Nephron (organoid): ENCODE measurements around the gene OTOP1.
A peak's percentile ranks its signal among the peaks of the same experiment; 100 is the strongest.
"Not testable (repeated sequence)": the region's sequence is repeated elsewhere in the genome, so short reads cannot be mapped to it uniquely, and the experiment has no call there.

Source experiments
- H3K27ac Mint-ChIP-seq, 3 experiments: 2 replicates each; pipeline ENCODE4 v1.8.0; 2020; ENCODE audit warnings: mixed read lengths in 3 of 3, mild to moderate bottlenecking in 2 of 3, moderate library complexity in 1 of 3
- H3K27me3 Mint-ChIP-seq: 2 replicates; pipeline ENCODE4 v1.8.0; 2021; ENCODE audit warnings: low read depth, mild to moderate bottlenecking, moderate library complexity, mixed read lengths
- H3K36me3 Mint-ChIP-seq: 2 replicates; pipeline ENCODE4 v1.8.0; 2020; ENCODE audit warnings: low read depth, mixed read lengths
- H3K4me1 Mint-ChIP-seq: 2 replicates; pipeline ENCODE4 v1.8.0; 2020; ENCODE audit warnings: mixed read lengths
- H3K4me3 Mint-ChIP-seq, 3 experiments: 2 replicates each; pipeline ENCODE4 v1.8.0; 2020; ENCODE audit warnings: mild to moderate bottlenecking in 3 of 3, mixed read lengths in 3 of 3, moderate library complexity in 2 of 3
- H3K9me3 Mint-ChIP-seq: 2 replicates; pipeline ENCODE4 v1.8.0; 2020; ENCODE audit warnings: mixed read lengths
- CTCF ChIP-seq, 3 experiments: fragments of 200-600 bp; sonication (generic); IDR thresholded peaks; one replicate each; pipeline ENCODE4 v1.5.0; 2021; ENCODE audit warnings: antibody characterized with exemption in 3 of 3; ENCODE audit not compliant: unreplicated experiment in 3 of 3

The OTOP1 gene

DNA sequence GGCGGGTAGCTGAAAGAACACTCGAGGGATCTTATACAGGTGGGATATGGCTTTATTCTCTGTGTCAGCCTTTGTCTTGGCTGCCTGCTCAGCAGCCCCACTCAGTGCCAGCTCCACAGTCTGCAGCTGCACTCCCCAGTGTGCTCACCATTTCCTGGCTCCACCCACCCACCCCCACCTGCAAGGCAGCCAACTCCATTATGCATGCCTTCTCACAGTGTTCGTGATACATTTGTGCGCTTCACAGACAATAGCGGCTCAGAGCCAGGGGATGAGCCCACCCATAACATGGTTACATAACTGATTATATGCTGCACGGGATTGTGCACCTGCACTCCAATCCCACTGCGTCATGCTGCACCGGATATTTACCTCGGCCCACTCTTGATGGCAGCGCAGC lies 30.1 kb upstream of the OTOP1 start:
- Mint-ChIP-seq H3K27me3 (peaks cover 19% of the 10 kb centered on the region), H3K36me3 (no peaks in the 10 kb centered on the region), H3K4me1 (peaks cover 9% of the 10 kb centered on the region), H3K9me3 (no peaks in the 10 kb centered on the region), H3K27ac (no peak overlapping the region), H3K4me3 (no peak overlapping the region)
- TF ChIP-seq CTCF (IDR thresholded peaks at IDR 0.05; ENCODE audit: unreplicated experiment in 3 of 3), result no peak

DNA sequence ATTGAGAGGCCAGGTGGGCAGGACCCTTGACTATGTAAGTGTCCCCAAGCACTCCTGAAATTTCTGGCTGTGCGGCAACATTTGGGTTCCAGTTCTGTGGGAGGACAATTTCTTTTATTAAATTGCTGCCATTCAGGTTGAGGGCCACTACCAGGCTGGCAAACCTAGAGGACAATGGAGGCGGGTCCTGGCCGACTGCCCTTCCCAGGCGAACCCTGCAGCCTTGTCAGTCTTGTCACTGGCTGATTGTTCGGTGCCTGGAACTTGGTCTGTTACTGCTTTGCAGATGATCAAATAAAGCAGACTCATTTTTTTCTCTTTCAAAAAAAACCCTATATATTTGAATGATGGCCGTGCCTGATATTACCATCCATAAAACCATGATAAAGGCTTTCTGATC lies 27.9 kb upstream of the OTOP1 start:
- Mint-ChIP-seq H3K4me1 (peaks cover 24% of the 10 kb centered on the region), H3K27me3 (peaks cover 19% of the 10 kb centered on the region), H3K27ac (no peak overlapping the region), H3K36me3 (no peaks in the 10 kb centered on the region), H3K4me3 (no peak overlapping the region), H3K9me3 (no peaks in the 10 kb centered on the region)
- TF ChIP-seq CTCF (IDR thresholded peaks at IDR 0.05; ENCODE audit: unreplicated experiment in 3 of 3), result no peak

- Mint-ChIP-seq H3K9me3 (no peaks in the 10 kb centered on the region), H3K4me3 (no peak overlapping the region), H3K27me3 (peaks cover 19% of the 10 kb centered on the region), H3K27ac (no peak overlapping the region), H3K36me3 (no peaks in the 10 kb centered on the region), H3K4me1 (peaks cover 22% of the 10 kb centered on the region)
- no peak for TF ChIP-seq CTCF (IDR thresholded peaks at IDR 0.05; ENCODE audit: unreplicated experiment in 3 of 3)
These were observed 27.5 kb upstream of the OTOP1 start for GRCh38 chr4:4254199-4254598.

DNA sequence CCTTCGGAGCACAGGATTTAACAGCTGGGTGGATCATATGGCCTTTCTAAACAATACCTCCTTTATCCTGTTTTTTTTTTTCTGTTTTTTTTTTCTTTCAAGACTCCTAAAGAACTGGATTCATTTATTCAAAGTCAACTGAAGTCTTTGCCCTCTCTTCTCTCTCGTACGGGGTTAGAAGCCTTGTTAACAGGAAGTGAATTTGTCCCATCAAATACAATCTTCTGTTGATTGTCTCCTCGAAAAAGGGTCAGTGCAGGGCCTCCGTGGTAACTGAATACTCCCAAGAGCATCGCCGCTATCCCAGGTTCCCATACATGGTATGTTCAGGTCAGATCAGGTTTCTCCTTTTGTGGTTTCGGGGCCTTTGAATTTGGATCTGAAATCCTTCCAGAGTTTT lies 23.1 kb upstream of the OTOP1 start:
- Mint-ChIP-seq H3K27me3 (peaks cover 13% of the 10 kb centered on the region), H3K9me3 (no peaks in the 10 kb centered on the region)

DNA sequence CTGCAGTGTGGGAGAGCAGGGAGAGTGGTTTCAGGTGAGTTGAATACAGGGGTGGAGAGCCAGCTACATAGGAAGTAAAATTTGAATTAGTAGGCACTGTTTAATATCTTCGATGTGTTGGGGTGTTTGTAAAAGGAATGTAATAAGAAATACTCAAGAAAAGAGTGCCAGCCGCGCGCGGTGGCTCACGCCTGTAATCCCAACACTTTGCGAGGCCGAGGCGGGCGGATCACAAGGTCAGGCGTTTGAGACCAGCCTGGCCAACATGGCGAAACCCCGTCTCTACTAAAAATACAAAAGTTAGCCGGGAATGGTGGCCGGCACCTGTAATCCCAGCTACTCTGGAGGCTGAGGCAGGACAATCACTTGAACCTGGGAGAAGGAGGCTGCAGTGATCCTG lies 22.6 kb upstream of the OTOP1 start:
- H3K9me3 Mint-ChIP-seq, result not testable (repeated sequence)
- peaks cover 44% of the 10 kb centered on the region for H3K4me1 Mint-ChIP-seq
- peaks cover 14% of the 10 kb centered on the region for H3K36me3 Mint-ChIP-seq
- H3K4me3 Mint-ChIP-seq, result peak overlapping the region; percentile 69 to 98 (median 98)
- peaks cover 12% of the 10 kb centered on the region for H3K27me3 Mint-ChIP-seq
- H3K27ac Mint-ChIP-seq, result peak overlapping the region; percentile 100

More for the DNA sequence above, 23.1 kb upstream of the OTOP1 start:
- peak overlapping the region; percentile 82 to 94 (median 82) for H3K27ac Mint-ChIP-seq
- peaks cover 44% of the 10 kb centered on the region for H3K4me1 Mint-ChIP-seq
- H3K4me3 Mint-ChIP-seq, result peak overlapping the region; percentile 63 to 85 (median 80)
- TF ChIP-seq CTCF (IDR thresholded peaks at IDR 0.05; ENCODE audit: unreplicated experiment in 3 of 3), result no peak
- peaks cover 12% of the 10 kb centered on the region for H3K36me3 Mint-ChIP-seq

GRCh38 chr4:4248885-4249203 lies 22.1 kb upstream of the OTOP1 start:
- Mint-ChIP-seq H3K27ac (peak overlapping the region; percentile 100), H3K9me3 (no peaks in the 10 kb centered on the region), H3K4me3 (peak overlapping the region; percentile 98), H3K27me3 (peaks cover 10% of the 10 kb centered on the region), H3K36me3 (peaks cover 14% of the 10 kb centered on the region), H3K4me1 (peaks cover 44% of the 10 kb centered on the region)
- no peak for TF ChIP-seq CTCF (IDR thresholded peaks at IDR 0.05; ENCODE audit: unreplicated experiment in 3 of 3)
